ENCODE measurements around the gene PLCD3.
A peak's percentile ranks its signal among the peaks of the same experiment; 100 is the strongest.

- TF ChIP-seq CTCF (IDR thresholded peaks at IDR 0.05; ENCODE audit: low read depth, low read length) (0 out of 2 replicates have a peak, but pooled peaks have one; percentile 5), EZH2phosphoT487 (IDR thresholded peaks at IDR 0.05; ENCODE audit: low read depth) (no peak)
Measured at GRCh38 chr17:45104907-45105624, 27.2 kb downstream of the PLCD3 start.

All from OCI-LY3 (cell line).